ENCODE measurements around the gene PHF21A.

PHF21A gene

GRCh38 chr11:45926536-45927331, 194.5 kb downstream of the PHF21A start:
- no peaks in the 10 kb centered on the region for H3K36me3 ChIP-seq (ENCODE audit: control insufficient read depth, insufficient read depth, low read length)
- peaks cover 26% of the 10 kb centered on the region for H3K27me3 ChIP-seq (ENCODE audit: control insufficient read depth, insufficient read depth, low read length, poor library complexity, severe bottlenecking)
- WGBS, 2 experiments: 94 to 95% methylated on average over 12 of the region's 12 CpGs
- no peak overlapping the region for H3K4me3 ChIP-seq (ENCODE audit: insufficient read depth, low read depth, low read length)
- H3K9me3 ChIP-seq (ENCODE audit: control insufficient read depth, low read length): no peaks in the 10 kb centered on the region
- no peak overlapping the region for H3K27ac ChIP-seq (ENCODE audit: insufficient read depth, low read depth, low read length, poor library complexity, severe bottlenecking)
- peaks cover 4% of the 10 kb centered on the region for H3K4me1 ChIP-seq (ENCODE audit: control insufficient read depth, insufficient read depth, low read length)

- H3K4me1 ChIP-seq (ENCODE audit: control insufficient read depth, insufficient read depth, low read length): peaks cover 12% of the 10 kb centered on the region
- H3K27me3 ChIP-seq (ENCODE audit: control insufficient read depth, insufficient read depth, low read length, poor library complexity, severe bottlenecking): peaks cover 34% of the 10 kb centered on the region
- no peaks in the 10 kb centered on the region for H3K36me3 ChIP-seq (ENCODE audit: control insufficient read depth, insufficient read depth, low read length)
- no peak overlapping the region for H3K27ac ChIP-seq (ENCODE audit: insufficient read depth, low read depth, low read length, poor library complexity, severe bottlenecking)
- H3K4me3 ChIP-seq (ENCODE audit: insufficient read depth, low read depth, low read length): no peak overlapping the region
- H3K9me3 ChIP-seq (ENCODE audit: control insufficient read depth, low read length): no peaks in the 10 kb centered on the region
- WGBS, 2 experiments: 93 to 94% methylated on average over 12 of the region's 12 CpGs
Observed at GRCh38 chr11:45926001-45926401, 195.3 kb downstream of the PHF21A start.

GRCh38 chr11:45925550-45925949, 195.7 kb downstream of the PHF21A start:
- Histone ChIP-seq H3K36me3 (ENCODE audit: control insufficient read depth, insufficient read depth, low read length) (no peaks in the 10 kb centered on the region), H3K4me1 (ENCODE audit: control insufficient read depth, insufficient read depth, low read length) (peaks cover 16% of the 10 kb centered on the region), H3K27ac (ENCODE audit: insufficient read depth, low read depth, low read length, poor library complexity, severe bottlenecking) (no peak overlapping the region), H3K9me3 (ENCODE audit: control insufficient read depth, low read length) (no peaks in the 10 kb centered on the region), H3K4me3 (ENCODE audit: insufficient read depth, low read depth, low read length) (no peak overlapping the region), H3K27me3 (ENCODE audit: control insufficient read depth, insufficient read depth, low read length, poor library complexity, severe bottlenecking) (peaks cover 36% of the 10 kb centered on the region)
- WGBS, 2 experiments: 94% methylated on average over 2 of the region's 3 CpGs

GRCh38 chr11:45924927-45925326, 196.3 kb downstream of the PHF21A start:
- Histone ChIP-seq H3K4me3 (ENCODE audit: insufficient read depth, low read depth, low read length) (no peak overlapping the region), H3K4me1 (ENCODE audit: control insufficient read depth, insufficient read depth, low read length) (peaks cover 23% of the 10 kb centered on the region), H3K9me3 (ENCODE audit: control insufficient read depth, low read length) (no peaks in the 10 kb centered on the region), H3K36me3 (ENCODE audit: control insufficient read depth, insufficient read depth, low read length) (no peaks in the 10 kb centered on the region), H3K27ac (ENCODE audit: insufficient read depth, low read depth, low read length, poor library complexity, severe bottlenecking) (no peak overlapping the region), H3K27me3 (ENCODE audit: control insufficient read depth, insufficient read depth, low read length, poor library complexity, severe bottlenecking) (peaks cover 36% of the 10 kb centered on the region)
- 89 to 90% methylated on average over 6 of the region's 6 CpGs for WGBS, 2 experiments

- H3K4me1 ChIP-seq (ENCODE audit: control insufficient read depth, insufficient read depth, low read length): peaks cover 25% of the 10 kb centered on the region
- no peak overlapping the region for H3K4me3 ChIP-seq (ENCODE audit: insufficient read depth, low read depth, low read length)
- no peaks in the 10 kb centered on the region for H3K36me3 ChIP-seq (ENCODE audit: control insufficient read depth, insufficient read depth, low read length)
- 87 to 88% methylated on average over 22 of the region's 22 CpGs for WGBS, 2 experiments
- H3K27me3 ChIP-seq (ENCODE audit: control insufficient read depth, insufficient read depth, low read length, poor library complexity, severe bottlenecking): peaks cover 36% of the 10 kb centered on the region
- H3K27ac ChIP-seq (ENCODE audit: insufficient read depth, low read depth, low read length, poor library complexity, severe bottlenecking): peak overlapping the region; percentile 26
- H3K9me3 ChIP-seq (ENCODE audit: control insufficient read depth, low read length): no peaks in the 10 kb centered on the region
Observed at GRCh38 chr11:45924036-45924915, 197.0 kb downstream of the PHF21A start.

- Histone ChIP-seq H3K36me3 (ENCODE audit: control insufficient read depth, insufficient read depth, low read length) (no peaks in the 10 kb centered on the region), H3K27me3 (ENCODE audit: control insufficient read depth, insufficient read depth, low read length, poor library complexity, severe bottlenecking) (peaks cover 36% of the 10 kb centered on the region), H3K4me1 (ENCODE audit: control insufficient read depth, insufficient read depth, low read length) (peaks cover 25% of the 10 kb centered on the region), H3K9me3 (ENCODE audit: control insufficient read depth, low read length) (no peaks in the 10 kb centered on the region), H3K27ac (ENCODE audit: insufficient read depth, low read depth, low read length, poor library complexity, severe bottlenecking) (no peak within 1 kb of the TSS), H3K4me3 (ENCODE audit: insufficient read depth, low read depth, low read length) (peak within 1 kb of the TSS; percentile 47)
- 0% methylated on average over 73 of the region's 73 CpGs for WGBS, 2 experiments
Observed at GRCh38 chr11:45922425-45923082, 198.7 kb downstream of the PHF21A start, which contains the start of gene LARGE2. Gene LARGE2, plus strand, starts transcription at chr11:45922656. Its CDS starts 227 bp downstream, at chr11:45922883.

GRCh38 chr11:45921561-45922424, 199.5 kb downstream of the PHF21A start:
- Histone ChIP-seq H3K27ac (ENCODE audit: insufficient read depth, low read depth, low read length, poor library complexity, severe bottlenecking) (no peak overlapping the region), H3K4me3 (ENCODE audit: insufficient read depth, low read depth, low read length) (peak overlapping the region; percentile 47), H3K9me3 (ENCODE audit: control insufficient read depth, low read length) (no peaks in the 10 kb centered on the region), H3K4me1 (ENCODE audit: control insufficient read depth, insufficient read depth, low read length) (peaks cover 28% of the 10 kb centered on the region), H3K36me3 (ENCODE audit: control insufficient read depth, insufficient read depth, low read length) (no peaks in the 10 kb centered on the region), H3K27me3 (ENCODE audit: control insufficient read depth, insufficient read depth, low read length, poor library complexity, severe bottlenecking) (peaks cover 36% of the 10 kb centered on the region)
- WGBS, 2 experiments: 3% methylated on average over 54 of the region's 54 CpGs

GRCh38 chr11:45920531-45921477, 200.4 kb downstream of the PHF21A start:
- Histone ChIP-seq H3K4me1 (ENCODE audit: control insufficient read depth, insufficient read depth, low read length) (peaks cover 28% of the 10 kb centered on the region), H3K4me3 (ENCODE audit: insufficient read depth, low read depth, low read length) (no peak overlapping the region), H3K36me3 (ENCODE audit: control insufficient read depth, insufficient read depth, low read length) (no peaks in the 10 kb centered on the region), H3K27ac (ENCODE audit: insufficient read depth, low read depth, low read length, poor library complexity, severe bottlenecking) (no peak overlapping the region), H3K27me3 (ENCODE audit: control insufficient read depth, insufficient read depth, low read length, poor library complexity, severe bottlenecking) (peaks cover 36% of the 10 kb centered on the region), H3K9me3 (ENCODE audit: control insufficient read depth, low read length) (no peaks in the 10 kb centered on the region)
- 79 to 80% methylated on average over 6 of the region's 6 CpGs for WGBS, 2 experiments
